Keratinocyte (primary cell): Measurements from ENCODE around the gene SLC1A2. TPM values are rescaled to one million over a fixed set of nuclear protein-coding genes. Genes with fewer than 3 reads are reported as not detected.

Experiments
- DNase-seq: peaks from one replicate; pipeline ENCODE4 v3.0.0-alpha.2; 2011; ENCODE audit warnings: low read depth, missing footprints, low spot score
- FAIRE-seq: peaks from 2 replicates; lab custom pipeline; 2011; peaks lifted over from hg19 to GRCh38; lab: Jason Lieb, UNC
- H2AFZ ChIP-seq: 2 replicates; pipeline ENCODE4 v1.6.0; 2012; ENCODE audit warnings: low read length, control low read depth, inconsistent platforms; ENCODE audit not compliant: control insufficient read depth
- H3K27ac ChIP-seq: 2 replicates; pipeline ENCODE4 v1.5.1; 2011; ENCODE audit warnings: low read length; ENCODE audit not compliant: control insufficient read depth, insufficient read depth
- H3K27me3 ChIP-seq: 3 replicates; pipeline ENCODE4 v1.6.0; 2011; ENCODE audit warnings: low read length; ENCODE audit not compliant: control insufficient read depth, insufficient read depth; ENCODE audit errors: extremely low read depth
- H3K36me3 ChIP-seq, 2 experiments: 2 replicates in 1 of 2; 3 replicates in 1 of 2; pipeline ENCODE4 v1.5.1; 2011; ENCODE audit warnings: low read length in 2 of 2, mild to moderate bottlenecking in 1 of 2; ENCODE audit not compliant: control insufficient read depth in 2 of 2, insufficient read depth in 2 of 2; ENCODE audit errors: extremely low read depth in 1 of 2
- H3K4me1 ChIP-seq: 3 replicates; pipeline ENCODE4 v1.5.1; 2011; ENCODE audit warnings: low read length; ENCODE audit not compliant: control insufficient read depth, insufficient read depth; ENCODE audit errors: extremely low read depth
- H3K4me2 ChIP-seq: 3 replicates; pipeline ENCODE4 v1.6.0; 2011; ENCODE audit warnings: low read depth, low read length; ENCODE audit not compliant: control insufficient read depth, insufficient read depth; ENCODE audit errors: extremely low read depth
- H3K4me3 ChIP-seq, 3 experiments: fragments of 200-600 bp in 1 of 3; sonication (generic) in 1 of 3; 2 replicates in 2 of 3; 3 replicates in 1 of 3; pipeline ENCODE4 v1.5.1; 2011 to 2016; ENCODE audit warnings: low read length in 3 of 3, mild to moderate bottlenecking in 3 of 3, control low read depth in 2 of 3, inconsistent platforms in 1 of 3, low read depth in 1 of 3, mixed read lengths in 1 of 3, mixed run types in 1 of 3, moderate library complexity in 1 of 3; ENCODE audit not compliant: control insufficient read depth in 2 of 3, insufficient read depth in 2 of 3; ENCODE audit errors: extremely low read depth in 1 of 3
- H3K79me2 ChIP-seq: 2 replicates; pipeline ENCODE4 v1.6.0; 2012; ENCODE audit warnings: low read length; ENCODE audit not compliant: control insufficient read depth, insufficient read depth
- H3K9ac ChIP-seq: 3 replicates; pipeline ENCODE4 v1.6.0; 2011; ENCODE audit warnings: low read length; ENCODE audit not compliant: control insufficient read depth, insufficient read depth; ENCODE audit errors: extremely low read depth
- H3K9me1 ChIP-seq: 3 replicates; pipeline ENCODE4 v1.6.0; 2011; ENCODE audit warnings: low read length; ENCODE audit not compliant: control insufficient read depth, insufficient read depth; ENCODE audit errors: extremely low read depth
- H3K9me3 ChIP-seq: 2 replicates; pipeline ENCODE4 v1.5.1; 2012; ENCODE audit warnings: low read depth, low read length; ENCODE audit not compliant: control insufficient read depth
- H4K20me1 ChIP-seq: 3 replicates; pipeline ENCODE4 v1.6.0; 2011; ENCODE audit warnings: low read length; ENCODE audit not compliant: control insufficient read depth, insufficient read depth; ENCODE audit errors: extremely low read depth
- EZH2 ChIP-seq: IDR thresholded peaks from one replicate; pipeline ENCODE4 v1.6.1; 2012; ENCODE audit warnings: inconsistent platforms, mild to moderate bottlenecking, low read length, moderate library complexity
- dilution Hi-C: fragments of 300-500 bp; cut with MboI; formaldehyde crosslinking; loops from one replicate; pipeline ENCODE4 v1.7.0; 2020; ENCODE audit warnings: low sequenced_read_pairs; ENCODE audit not compliant: extremely low pct_ligation_motif_present
- polyA plus RNA-seq, 5 experiments: library from polyadenylated mRNA; depleted of rRNA in 3 of 5; stranded (reverse) in 3 of 5; stranded (forward) in 1 of 5; unstranded in 1 of 5; fragments of >200 nt; gene quantifications; 1 replicate in 1 of 5; 2 replicates in 3 of 5; 3 replicates in 1 of 5; pipeline versions ENCODE4 v1.2.1 to v1.2.3, GENCODE V29; 2011 to 2012; ENCODE audit warnings: missing spikeins in 2 of 5, low read depth in 1 of 5, low replicate concordance in 1 of 5
- TF ChIP-seq, protein P1 (sequence below), 3 experiments: IDR thresholded peaks in 1 of 3; conservative IDR thresholded peaks in 1 of 3; optimal IDR thresholded peaks in 1 of 3; 2 replicates in 2 of 3; 3 replicates in 1 of 3; pipeline versions ENCODE3 to v1.5.1; 2011; ENCODE audit warnings: low read length in 3 of 3, mild to moderate bottlenecking in 3 of 3, moderate library complexity in 2 of 3, control low read depth in 1 of 3, inconsistent platforms in 1 of 3; ENCODE audit not compliant: insufficient read depth in 2 of 3; ENCODE audit errors: extremely low read depth in 1 of 3

Gene SLC1A2
- polyA plus RNA-seq, 1 donor (not counting 4 experiments of a cell fraction or from before 2014, with no cell fraction given) = under 0.01 TPM

DNA sequence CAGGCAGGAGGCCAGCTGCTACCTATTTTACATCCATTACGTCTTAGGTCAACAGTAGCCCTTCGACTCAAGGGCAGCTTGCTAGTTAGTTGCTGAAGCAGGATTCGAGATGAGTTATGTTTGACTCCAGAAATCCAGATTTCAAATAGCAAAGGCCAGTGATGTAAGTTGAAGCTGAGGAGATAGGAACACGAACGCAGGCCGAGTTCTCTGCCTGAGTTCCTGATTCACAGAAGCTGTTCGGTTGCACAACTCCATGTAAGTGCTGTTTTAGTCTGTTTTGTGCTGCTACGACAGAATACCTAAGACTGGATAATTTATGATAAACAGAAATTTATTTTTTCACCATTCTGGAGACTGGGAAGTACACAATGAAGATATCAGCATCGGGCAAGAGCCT lies 111.2 kb downstream of the SLC1A2 start:
- Histone ChIP-seq H3K4me2 (no peak overlapping the region), H3K36me3 (no peaks in the 10 kb centered on the region), H3K79me2 (no peaks in the 10 kb centered on the region), H3K9me3 (no peaks in the 10 kb centered on the region), H3K9ac (no peak overlapping the region), H3K4me1 (no peaks in the 10 kb centered on the region), H3K27ac (no peak overlapping the region), H3K4me3 (no peak overlapping the region), H3K27me3 (no peaks in the 10 kb centered on the region), H2AFZ (no peak overlapping the region), H3K9me1 (no peaks in the 10 kb centered on the region), H4K20me1 (no peaks in the 10 kb centered on the region)
- TF ChIP-seq EZH2 = no peak
- TF ChIP-seq, protein P1, sequence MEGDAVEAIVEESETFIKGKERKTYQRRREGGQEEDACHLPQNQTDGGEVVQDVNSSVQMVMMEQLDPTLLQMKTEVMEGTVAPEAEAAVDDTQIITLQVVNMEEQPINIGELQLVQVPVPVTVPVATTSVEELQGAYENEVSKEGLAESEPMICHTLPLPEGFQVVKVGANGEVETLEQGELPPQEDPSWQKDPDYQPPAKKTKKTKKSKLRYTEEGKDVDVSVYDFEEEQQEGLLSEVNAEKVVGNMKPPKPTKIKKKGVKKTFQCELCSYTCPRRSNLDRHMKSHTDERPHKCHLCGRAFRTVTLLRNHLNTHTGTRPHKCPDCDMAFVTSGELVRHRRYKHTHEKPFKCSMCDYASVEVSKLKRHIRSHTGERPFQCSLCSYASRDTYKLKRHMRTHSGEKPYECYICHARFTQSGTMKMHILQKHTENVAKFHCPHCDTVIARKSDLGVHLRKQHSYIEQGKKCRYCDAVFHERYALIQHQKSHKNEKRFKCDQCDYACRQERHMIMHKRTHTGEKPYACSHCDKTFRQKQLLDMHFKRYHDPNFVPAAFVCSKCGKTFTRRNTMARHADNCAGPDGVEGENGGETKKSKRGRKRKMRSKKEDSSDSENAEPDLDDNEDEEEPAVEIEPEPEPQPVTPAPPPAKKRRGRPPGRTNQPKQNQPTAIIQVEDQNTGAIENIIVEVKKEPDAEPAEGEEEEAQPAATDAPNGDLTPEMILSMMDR (optimal IDR thresholded peaks at IDR 0.05 in 1 of 3, IDR thresholded peaks at IDR 0.05 in 1 of 3, conservative IDR thresholded peaks at IDR 0.05 in 1 of 3; ENCODE audit: extremely low read depth in 1 of 3, insufficient read depth in 2 of 3, low read length in 3 of 3) = no peak
- FAIRE-seq (no peak), DNase-seq (no peak)
- dilution Hi-C loops = no loop called here

DNA sequence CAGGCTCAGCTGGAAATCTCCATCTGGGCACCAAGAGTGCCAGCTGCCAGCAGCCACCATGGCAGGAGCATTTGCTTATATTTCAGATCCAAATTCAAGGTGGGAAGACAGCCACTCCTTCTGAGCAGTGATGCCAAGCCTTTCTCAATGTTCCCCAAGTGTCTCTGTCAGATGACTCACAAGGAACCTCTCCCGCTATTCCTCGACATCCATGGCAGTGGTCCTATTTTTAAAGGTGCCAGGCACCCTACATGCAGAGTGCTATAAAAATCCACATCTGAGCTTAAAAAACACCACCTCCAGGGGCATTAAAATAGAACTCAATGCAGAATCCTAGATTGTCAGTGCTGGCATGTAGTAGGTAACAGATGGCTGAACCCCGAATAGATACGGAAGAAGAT lies 112.1 kb downstream of the SLC1A2 start:
- no peaks in the 10 kb centered on the region for H3K9me3 ChIP-seq
- H3K4me3 ChIP-seq = no peak overlapping the region
- no peak overlapping the region for H3K9ac ChIP-seq
- no peaks in the 10 kb centered on the region for H3K27me3 ChIP-seq
- TF ChIP-seq, protein P1 (optimal IDR thresholded peaks at IDR 0.05 in 1 of 3, IDR thresholded peaks at IDR 0.05 in 1 of 3, conservative IDR thresholded peaks at IDR 0.05 in 1 of 3; ENCODE audit: extremely low read depth in 1 of 3, insufficient read depth in 2 of 3, low read length in 3 of 3) = no peak
- no peak for TF ChIP-seq EZH2
- H3K4me2 ChIP-seq = no peak overlapping the region
- no peak overlapping the region for H3K27ac ChIP-seq
- dilution Hi-C loops = no loop called here
- no peaks in the 10 kb centered on the region for H3K9me1 ChIP-seq
- H2AFZ ChIP-seq = no peak overlapping the region
- no peaks in the 10 kb centered on the region for H4K20me1 ChIP-seq
- H3K4me1 ChIP-seq = no peaks in the 10 kb centered on the region
- no peaks in the 10 kb centered on the region for H3K36me3 ChIP-seq
- no peak for FAIRE-seq
- H3K79me2 ChIP-seq = no peaks in the 10 kb centered on the region
- no peak for DNase-seq
